ENCODE measurements around the gene EMC8. TPM values are rescaled to one million over a fixed set of nuclear protein-coding genes. Genes with fewer than 3 reads are reported as not detected.

Gene EMC8
- total and polyA plus RNA-seq, 2 of the 8 experiments (the other 6 are each of a cell fraction or from before 2014, with no cell fraction given), result 52.2 to 69.7 TPM

- Histone ChIP-seq H3K4ac (replicated peaks; ENCODE audit: insufficient read length, low read depth, low read length) (no peak overlapping the region), H2BK120ac (replicated peaks; ENCODE audit: low read depth, low read length) (no peak overlapping the region), H4K20me1 (replicated peaks in 1 of 2; ENCODE audit: control insufficient read depth in 1 of 2, insufficient read depth in 2 of 2, low read length in 2 of 2) (peaks cover 0 to 8% of the 10 kb centered on the region in 2 experiments), H3K9me3 (ENCODE audit: insufficient read depth in 2 of 2, low read depth in 1 of 2, low read length in 1 of 2) (no peaks in the 10 kb centered on the region), H3K27me3 (replicated peaks in 1 of 4; ENCODE audit: control insufficient read depth in 3 of 4, extremely low read depth in 1 of 4, insufficient read depth in 3 of 4, low read length in 3 of 4) (peaks cover 0 to 11% (median 5%) of the 10 kb centered on the region in 4 experiments; a peak in 3 of 7 replicates), H3K4me1 (replicated peaks in 1 of 4; ENCODE audit: control insufficient read depth in 3 of 4, insufficient read depth in 4 of 4, low read length in 3 of 4) (no peaks in the 10 kb centered on the region; a peak in 2 of 7 replicates), H3K4me3 (ENCODE audit: extremely low read depth in 1 of 4, insufficient read depth in 2 of 4, low read depth in 3 of 4, low read length in 4 of 4) (no peak overlapping the region), H4K5ac (ENCODE audit: insufficient read length, low read depth, low read length) (no peak overlapping the region), H3K36me3 (ENCODE audit: control insufficient read depth in 2 of 4, insufficient read depth in 4 of 4, low read length in 3 of 4) (no peaks in the 10 kb centered on the region), H2AK5ac (ENCODE audit: low read depth, low read length) (no peak overlapping the region), H3K27ac (ENCODE audit: low read depth, low read length) (no peak overlapping the region), H3K56ac (replicated peaks; ENCODE audit: insufficient read length, low read depth, low read length) (no peak overlapping the region), H3K23me2 (ENCODE audit: low read depth, low read length) (peaks cover 6% of the 10 kb centered on the region; the same call in 1 of the 2 replicates), H3K79me2 (ENCODE audit: control insufficient read depth in 1 of 2, insufficient read depth in 2 of 2, low read length in 2 of 2) (no peaks in the 10 kb centered on the region), H3K4me2 (ENCODE audit: insufficient read depth in 1 of 2, low read depth in 2 of 2, low read length in 2 of 2) (no peak overlapping the region), H3K18ac (ENCODE audit: extremely low read depth, low read length) (no peak overlapping the region), H3K9ac (replicated peaks in 1 of 4; ENCODE audit: extremely low read depth in 1 of 4, low read depth in 3 of 4, low read length in 3 of 4) (no peak overlapping the region), H2BK12ac (ENCODE audit: low read depth, low read length) (no peak overlapping the region; the same call in 1 of the 2 replicates), H3K14ac (ENCODE audit: insufficient read length) (no peak overlapping the region), H2AFZ (ENCODE audit: low read length) (no peak overlapping the region), H2BK15ac (ENCODE audit: low read length) (no peak overlapping the region), H4K91ac (replicated peaks; ENCODE audit: insufficient read length, low read length) (no peak overlapping the region), H2BK20ac (ENCODE audit: low read length) (no peak overlapping the region), H2BK5ac (ENCODE audit: low read depth, low read length) (no peak overlapping the region), H3K79me1 (ENCODE audit: low read depth, low read length) (no peaks in the 10 kb centered on the region), H3K23ac (ENCODE audit: insufficient read length) (no peak overlapping the region), H4K8ac (ENCODE audit: extremely low read depth, insufficient read depth, low read length) (no peak overlapping the region)
- no peak for FAIRE-seq
- WGBS, 2 experiments (ENCODE audit: extremely low coverage in 1 of 2, insufficient coverage in 1 of 2, insufficient read length in 1 of 2, insufficient replicate concordance in 2 of 2, low coverage in 1 of 2, low lambda C conversion rate in 2 of 2, missing lambda C conversion rate in 1 of 2), result 86% methylated on average over 12 of the region's 12 CpGs; no CpG with 5 or more reads in 1 of the 2 experiments
- CTCF ChIA-PET (ENCODE audit: partially characterized antibody), result interaction anchor here (0.8 to 7.6 kb wide), 39 partner anchors 10 to 701 kb away, joined by 3 to 319 read pairs (median 9); partner anchors contain the start of gene IRF8
- POLR2A ChIA-PET (ENCODE audit: partially characterized antibody), result no interaction called here
- DNase-seq (ENCODE audit: low read depth in 1 of 2, low spot score in 2 of 2), result no peak
- TF ChIP-seq HDAC6 (IDR thresholded peaks at IDR 0.05; ENCODE audit: low read depth, low read length) (no peak), RFX5 (IDR thresholded peaks at IDR 0.05; ENCODE audit: borderline replicate concordance, low read depth, low read length) (no peak), RBBP5 (IDR thresholded peaks at IDR 0.05; ENCODE audit: borderline replicate concordance, low read depth, low read length) (no peak), SP2 (IDR thresholded peaks at IDR 0.05; ENCODE audit: low read length) (no peak), BCL11A (IDR thresholded peaks at IDR 0.05; ENCODE audit: low read depth in 2 of 2, low read length in 2 of 2) (no peak), TEAD4 (IDR thresholded peaks at IDR 0.05; ENCODE audit: low read depth, low read length) (no peak), MAX (IDR thresholded peaks at IDR 0.05) (no peak), POLR2A (IDR thresholded peaks at IDR 0.05; ENCODE audit: control extremely low read depth in 1 of 2, low read depth in 2 of 2, low read length in 2 of 2) (no peak), GABPA (IDR thresholded peaks at IDR 0.05; ENCODE audit: borderline replicate concordance, insufficient read depth, low read length) (no peak), CHD2 (IDR thresholded peaks at IDR 0.05; ENCODE audit: low read length) (no peak), SIRT6 (IDR thresholded peaks at IDR 0.05; ENCODE audit: low read length) (no peak), NANOG (IDR thresholded peaks at IDR 0.05; ENCODE audit: insufficient read depth, low read depth, low read length, poor library complexity, severe bottlenecking) (no peak), HDAC2 (IDR thresholded peaks at IDR 0.05; ENCODE audit: borderline replicate concordance in 1 of 2, low read depth in 2 of 2, low read length in 2 of 2) (no peak), SIX5 (IDR thresholded peaks at IDR 0.05; ENCODE audit: low read depth, low read length) (no peak), CBX5 (IDR thresholded peaks at IDR 0.05; ENCODE audit: low read depth, low read length) (no peak)
These were observed 22.8 kb upstream of the EMC8 start for GRCh38 chr16:85822145-85822544.

Measured in H1 (cell line).